ENCODE results near the gene MAD1L1.

MAD1L1 gene

DNA sequence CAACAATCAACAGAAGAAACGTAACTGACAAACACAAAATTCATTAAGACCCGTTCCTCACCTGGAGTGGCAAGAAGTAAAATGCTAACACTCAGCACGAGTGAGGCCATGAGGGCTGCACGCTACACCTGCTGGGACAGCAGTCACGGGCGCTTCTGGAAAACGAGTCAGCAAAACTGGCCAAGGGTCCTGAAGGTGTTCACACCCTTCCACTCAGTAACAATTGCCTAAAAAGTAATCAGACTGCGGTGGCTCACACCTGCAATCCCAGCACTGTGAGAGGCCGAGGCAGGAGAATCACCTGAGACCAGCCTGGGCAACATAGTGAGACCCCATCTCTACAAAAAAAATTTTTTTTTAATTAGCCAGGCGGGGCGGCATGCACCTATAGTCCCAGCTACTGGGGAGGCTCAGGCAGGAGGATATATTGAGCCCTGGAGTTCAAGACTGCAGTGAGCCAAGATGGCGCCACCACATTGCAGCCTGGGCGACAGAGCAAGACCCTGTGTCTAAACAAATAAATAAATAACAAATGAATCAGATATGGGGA is 199.1 kb downstream of the MAD1L1 start:
- TF ChIP-seq, protein P1, sequence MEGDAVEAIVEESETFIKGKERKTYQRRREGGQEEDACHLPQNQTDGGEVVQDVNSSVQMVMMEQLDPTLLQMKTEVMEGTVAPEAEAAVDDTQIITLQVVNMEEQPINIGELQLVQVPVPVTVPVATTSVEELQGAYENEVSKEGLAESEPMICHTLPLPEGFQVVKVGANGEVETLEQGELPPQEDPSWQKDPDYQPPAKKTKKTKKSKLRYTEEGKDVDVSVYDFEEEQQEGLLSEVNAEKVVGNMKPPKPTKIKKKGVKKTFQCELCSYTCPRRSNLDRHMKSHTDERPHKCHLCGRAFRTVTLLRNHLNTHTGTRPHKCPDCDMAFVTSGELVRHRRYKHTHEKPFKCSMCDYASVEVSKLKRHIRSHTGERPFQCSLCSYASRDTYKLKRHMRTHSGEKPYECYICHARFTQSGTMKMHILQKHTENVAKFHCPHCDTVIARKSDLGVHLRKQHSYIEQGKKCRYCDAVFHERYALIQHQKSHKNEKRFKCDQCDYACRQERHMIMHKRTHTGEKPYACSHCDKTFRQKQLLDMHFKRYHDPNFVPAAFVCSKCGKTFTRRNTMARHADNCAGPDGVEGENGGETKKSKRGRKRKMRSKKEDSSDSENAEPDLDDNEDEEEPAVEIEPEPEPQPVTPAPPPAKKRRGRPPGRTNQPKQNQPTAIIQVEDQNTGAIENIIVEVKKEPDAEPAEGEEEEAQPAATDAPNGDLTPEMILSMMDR (IDR thresholded peaks at IDR 0.05; ENCODE audit: low read depth, low read length) = no peak
- H3K36me3 ChIP-seq = peaks cover 2% of the 10 kb centered on the region; the same call in 1 of the 2 replicates
- H3K9me3 ChIP-seq = no peaks in the 10 kb centered on the region
- peaks cover 16% of the 10 kb centered on the region for H3K4me1 ChIP-seq
- no peak overlapping the region for H3K4me3 ChIP-seq (ENCODE audit: low read depth, low read length)
- H3K27me3 ChIP-seq = no peaks in the 10 kb centered on the region
- peak; percentile 0 for DNase-seq

DNA sequence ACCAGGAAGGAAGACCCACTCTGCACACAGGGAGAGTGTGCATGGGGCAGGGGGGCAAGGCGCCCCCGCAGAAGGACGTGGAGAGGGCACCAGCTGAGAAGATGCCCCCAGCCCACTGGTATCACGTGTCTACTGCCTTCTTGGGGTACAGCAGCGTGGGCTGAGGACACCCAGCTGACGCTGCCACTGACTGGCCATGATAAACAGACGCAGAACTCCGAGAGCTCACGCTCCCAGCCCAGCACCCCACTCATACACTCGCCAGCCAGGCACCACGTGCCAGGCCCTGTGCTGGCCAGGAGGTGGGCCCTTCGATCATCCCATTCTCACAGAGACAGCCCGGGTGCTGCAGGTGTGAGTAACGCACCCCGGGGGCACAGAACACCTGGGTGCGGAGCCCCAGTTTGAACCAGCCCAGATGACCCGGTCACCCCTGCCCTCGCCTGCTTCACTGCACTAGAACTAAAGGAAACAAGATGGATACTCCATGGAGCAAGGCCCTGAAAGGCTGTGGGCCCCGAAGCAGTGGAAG is 199.8 kb downstream of the MAD1L1 start:
- peaks cover 14% of the 10 kb centered on the region for H3K4me1 ChIP-seq
- H3K36me3 ChIP-seq = peaks cover 2% of the 10 kb centered on the region; the same call in 1 of the 2 replicates
- H3K27me3 ChIP-seq = no peaks in the 10 kb centered on the region
- H3K9me3 ChIP-seq = no peaks in the 10 kb centered on the region
- TF ChIP-seq, protein P1 (IDR thresholded peaks at IDR 0.05; ENCODE audit: low read depth, low read length) = no peak
- no peak overlapping the region for H3K4me3 ChIP-seq (ENCODE audit: low read depth, low read length)
- DNase-seq = peak; percentile 6

DNA sequence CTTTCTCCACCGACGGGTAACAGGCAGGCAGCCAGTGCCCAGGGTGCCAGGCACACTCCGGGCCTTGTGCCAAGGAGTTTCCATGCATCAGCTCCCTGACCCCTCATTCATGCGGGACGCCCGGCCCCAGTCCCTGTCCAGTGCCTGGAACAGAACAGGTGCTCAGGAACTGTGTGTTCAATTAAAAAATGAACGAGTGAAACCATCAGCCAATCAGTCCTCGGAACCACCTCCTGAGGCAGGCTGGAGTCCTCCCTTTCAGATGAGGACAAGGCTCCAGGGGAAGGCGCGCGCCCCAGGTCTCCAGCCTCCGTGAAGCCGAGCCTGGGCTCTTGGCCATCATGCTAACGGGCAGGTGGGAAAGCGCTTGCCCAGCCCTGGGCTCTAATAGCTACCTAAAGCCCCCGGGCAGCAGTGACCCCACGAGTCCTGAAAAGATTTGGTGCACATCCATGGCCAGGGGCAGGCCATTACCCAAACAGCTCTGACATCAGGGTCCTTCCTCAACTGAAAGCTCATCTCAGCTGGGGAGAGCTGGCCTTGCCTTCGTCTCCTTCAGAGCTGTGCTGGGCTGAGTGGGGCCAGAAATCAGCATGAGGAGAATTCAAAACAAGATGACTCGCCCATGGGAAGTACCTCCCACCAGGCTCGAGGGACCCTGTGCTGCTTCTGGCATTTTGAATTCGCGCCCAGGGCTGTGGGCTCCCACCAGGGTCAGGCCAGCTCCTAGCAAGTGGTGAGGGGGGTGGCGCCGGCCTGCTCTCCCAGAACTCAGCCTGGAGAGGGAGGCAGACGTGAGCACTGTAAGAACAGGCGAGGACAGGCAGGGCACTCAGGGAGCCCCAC is 200.5 kb downstream of the MAD1L1 start:
- peak; percentile 38 for DNase-seq
- Histone ChIP-seq H3K36me3 (no peaks in the 10 kb centered on the region), H3K4me3 (ENCODE audit: low read depth, low read length) (no peak overlapping the region), H3K4me1 (peaks cover 10% of the 10 kb centered on the region), H3K9me3 (no peaks in the 10 kb centered on the region; the same call in 1 of the 2 replicates), H3K27me3 (no peaks in the 10 kb centered on the region)
- TF ChIP-seq, protein P1 (IDR thresholded peaks at IDR 0.05; ENCODE audit: low read depth, low read length) = no peak

DNA sequence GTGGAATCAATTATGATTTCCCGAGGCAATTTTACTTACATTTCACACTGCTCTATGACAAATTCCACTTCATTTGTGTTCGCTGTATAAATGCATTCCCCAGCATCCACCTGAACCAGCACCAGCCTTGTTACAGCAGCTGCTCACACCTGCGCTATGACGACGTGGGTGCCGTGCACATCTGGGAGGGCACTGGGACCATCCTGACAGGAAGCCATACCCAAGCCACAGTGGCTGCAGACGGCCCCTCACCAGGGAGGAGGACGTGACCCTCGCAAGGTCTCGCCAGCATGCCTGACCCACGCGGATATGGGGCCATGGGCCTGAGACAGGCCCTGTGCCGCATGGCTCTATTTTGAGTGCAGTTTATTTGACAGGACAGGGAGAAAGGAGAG is 201.3 kb downstream of the MAD1L1 start:
- H3K36me3 ChIP-seq = no peaks in the 10 kb centered on the region
- peak; percentile 8 for DNase-seq
- no peaks in the 10 kb centered on the region for H3K27me3 ChIP-seq
- H3K9me3 ChIP-seq = no peaks in the 10 kb centered on the region; the same call in 1 of the 2 replicates
- H3K4me3 ChIP-seq (ENCODE audit: low read depth, low read length) = no peak overlapping the region
- peaks cover 10% of the 10 kb centered on the region for H3K4me1 ChIP-seq
- TF ChIP-seq, protein P1 (IDR thresholded peaks at IDR 0.05; ENCODE audit: low read depth, low read length) = no peak

DNA sequence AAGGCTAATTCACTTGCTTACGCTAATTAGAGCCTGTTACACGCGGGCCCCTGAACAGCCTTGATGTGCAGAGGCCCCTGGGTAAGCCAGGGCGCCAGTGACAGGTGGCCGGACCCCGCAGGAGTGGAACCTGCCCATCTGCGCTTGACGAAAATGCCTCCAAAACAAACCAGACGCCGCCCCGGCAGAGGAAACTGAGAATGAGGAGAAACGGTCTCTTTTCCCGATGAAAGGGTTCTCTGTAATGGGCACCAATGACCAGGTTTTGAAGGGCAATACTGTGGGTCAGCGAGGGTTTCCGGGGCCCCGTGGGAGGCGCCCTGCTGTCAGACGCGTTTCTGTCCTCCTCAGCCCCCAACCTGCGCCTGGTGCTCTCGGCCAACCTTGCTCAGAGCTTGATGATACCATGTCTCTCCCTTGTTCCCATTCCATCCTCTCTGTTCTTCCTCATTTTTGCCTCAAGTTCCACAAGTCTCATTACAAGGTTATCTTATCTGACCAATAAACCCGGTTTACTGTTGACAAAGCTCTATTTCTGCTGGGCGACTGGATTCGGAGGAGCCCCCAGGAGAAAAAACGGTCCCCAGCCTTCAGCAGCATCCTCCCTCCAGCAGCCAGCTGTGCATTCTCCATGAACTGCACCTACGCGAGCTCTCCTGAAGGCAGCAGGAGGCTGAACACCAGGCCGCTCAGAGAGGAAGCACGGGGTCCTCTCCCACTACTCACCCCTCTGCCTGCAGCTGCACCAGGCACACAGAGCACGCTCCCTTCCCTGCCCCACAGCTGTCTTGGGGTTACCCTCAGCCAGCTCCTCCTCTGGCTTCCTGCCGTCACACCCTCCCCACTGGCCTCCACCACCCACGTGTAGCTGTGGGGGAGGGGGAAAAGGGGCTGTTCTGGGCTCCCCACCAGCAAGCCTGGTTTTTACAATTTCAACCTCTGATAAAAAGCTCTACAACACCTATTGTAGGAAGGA is 202.0 kb downstream of the MAD1L1 start:
- DNase-seq = peak; percentile 8
- Histone ChIP-seq H3K9me3 (no peaks in the 10 kb centered on the region; the same call in 1 of the 2 replicates), H3K4me1 (peaks cover 10% of the 10 kb centered on the region), H3K36me3 (no peaks in the 10 kb centered on the region), H3K27me3 (no peaks in the 10 kb centered on the region), H3K4me3 (ENCODE audit: low read depth, low read length) (no peak overlapping the region)
- TF ChIP-seq, protein P1 (IDR thresholded peaks at IDR 0.05; ENCODE audit: low read depth, low read length) = no peak

All from BE2C (cell line).